SK-MEL-5 (cell line): Measurements from ENCODE around the gene PLEKHA8. TPM values are rescaled to one million over a fixed set of nuclear protein-coding genes. Genes with fewer than 3 reads are reported as not detected.

Source experiments
- DNase-seq: peaks from one replicate; pipeline ENCODE4 v3.0.0-alpha.2; 2016; ENCODE audit warnings: low read depth, low spot score
- in situ Hi-C: cut with HindIII; loops from 2 replicates; pipeline ENCODE4 v1.10.0; 2016; ENCODE audit warnings: low sequenced_read_pairs, high pct_unique_total_duplicates, low pct_unique_long_range_greater_than_20kb
- total RNA-seq: library from RNA; depleted of rRNA; stranded (reverse); fragments of >200 nt; shearing (Covaris generic); gene quantifications from 2 replicates; pipeline ENCODE4 v1.2.3, GENCODE V29; 2014

PLEKHA8 gene
- total RNA-seq, 1 experiment from 2014 or later: 18.6 TPM

- no peak for DNase-seq
- in situ Hi-C loops: no loop called here
Observed at GRCh38 chr7:30166841-30167235, 138.6 kb downstream of the PLEKHA8 start.

- in situ Hi-C loops: no loop called here
- no peak for DNase-seq
Observed at GRCh38 chr7:30167901-30168300, 139.7 kb downstream of the PLEKHA8 start.

- in situ Hi-C loops: no loop called here
- peak; percentile 47 for DNase-seq
Observed at GRCh38 chr7:30168835-30169573, 140.8 kb downstream of the PLEKHA8 start.

GRCh38 chr7:30169579-30169978 is 141.4 kb downstream of the PLEKHA8 start:
- DNase-seq: no peak
- in situ Hi-C loops: no loop called here

- DNase-seq: no peak
- in situ Hi-C loops: no loop called here
Observed at GRCh38 chr7:30170476-30171205, 142.4 kb downstream of the PLEKHA8 start.

- no peak for DNase-seq
- in situ Hi-C loops: no loop called here
Observed at GRCh38 chr7:30171766-30172447, 143.7 kb downstream of the PLEKHA8 start.

GRCh38 chr7:30172451-30172850 is 144.2 kb downstream of the PLEKHA8 start:
- in situ Hi-C loops: no loop called here
- DNase-seq: no peak

- DNase-seq: peak; percentile 98
- in situ Hi-C loops: no loop called here
Observed at GRCh38 chr7:30173058-30173897, 145.1 kb downstream of the PLEKHA8 start.

GRCh38 chr7:30175180-30175579 is 147.0 kb downstream of the PLEKHA8 start:
- DNase-seq: peak; percentile 39

GRCh38 chr7:30175636-30176147 is 147.5 kb downstream of the PLEKHA8 start:
- no peak for DNase-seq
- in situ Hi-C loops: no loop called here

More at GRCh38 chr7:30175180-30175579, 147.0 kb downstream of the PLEKHA8 start:
- in situ Hi-C loops: no loop called here

- DNase-seq: no peak
- in situ Hi-C loops: no loop called here
Observed at GRCh38 chr7:30176463-30177109, 148.4 kb downstream of the PLEKHA8 start.

GRCh38 chr7:30177186-30177585 is 149.0 kb downstream of the PLEKHA8 start:
- in situ Hi-C loops: no loop called here
- DNase-seq: no peak

- no peak for DNase-seq
- in situ Hi-C loops: no loop called here
Observed at GRCh38 chr7:30177965-30178364, 149.8 kb downstream of the PLEKHA8 start.

GRCh38 chr7:30178748-30179436 is 150.7 kb downstream of the PLEKHA8 start:
- in situ Hi-C loops: no loop called here
- no peak for DNase-seq
